ENCODE results near the gene MRPL39. TPM values are rescaled to one million over a fixed set of nuclear protein-coding genes. Genes with fewer than 3 reads are reported as not detected.
A peak's percentile ranks its signal among the peaks of the same experiment; 100 is the strongest.

MRPL39 gene
- total and polyA plus RNA-seq, 2 donors (not counting 1 experiment from before 2014, with no cell fraction given): 10.1 to 19.7 TPM

- H3K4me1 Mint-ChIP-seq: peaks cover 60% of the 10 kb centered on the region
- Histone ChIP-seq H3K9ac (ENCODE audit: low read length) (peak overlapping the region; percentile 76), H3K4me3 (ENCODE audit: control extremely low read depth in 1 of 5, extremely low read depth in 1 of 5, insufficient read depth in 1 of 5, low read depth in 2 of 5, low read length in 4 of 5) (peak overlapping the region; percentile 61 to 86 (median 70)), H3K9me3 (ENCODE audit: control extremely low read depth in 1 of 3, control insufficient read depth in 2 of 3, insufficient read depth in 1 of 3, low read length in 2 of 3) (no peaks in the 10 kb centered on the region), H3K27ac (ENCODE audit: low read length in 2 of 2) (peak overlapping the region; percentile 78 to 83), H3K27me3 (replicated peaks in 1 of 4; ENCODE audit: control extremely low read depth in 1 of 4, control insufficient read depth in 3 of 4, insufficient read depth in 4 of 4, low read length in 3 of 4) (no peaks in the 10 kb centered on the region), H3K36me3 (replicated peaks in 1 of 2; ENCODE audit: control extremely low read depth in 1 of 2, control insufficient read depth in 1 of 2, extremely low read depth in 1 of 2, insufficient read depth in 2 of 2, low read length in 1 of 2) (peaks cover 0 to 3% of the 10 kb centered on the region in 2 experiments), H4K20me1 (ENCODE audit: control insufficient read depth, insufficient read depth, low read length, poor library complexity, severe bottlenecking) (no peaks in the 10 kb centered on the region), H2AFZ (ENCODE audit: insufficient read depth, low read depth, low read length, poor library complexity, severe bottlenecking) (peak overlapping the region; percentile 93), H3K4me1 (ENCODE audit: control insufficient read depth in 2 of 2, insufficient read depth in 2 of 2, low read length in 2 of 2) (peaks cover 34 to 42% of the 10 kb centered on the region in 2 donors), H3K79me2 (ENCODE audit: control insufficient read depth, insufficient read depth, low read length) (peaks cover 31% of the 10 kb centered on the region), H3K4me2 (replicated peaks; ENCODE audit: low read depth, low read length, poor library complexity, severe bottlenecking) (peak overlapping the region; percentile 79)
- TF ChIP-seq EZH2 (IDR thresholded peaks at IDR 0.05; ENCODE audit: borderline replicate concordance, insufficient read depth, low read depth, low read length, poor library complexity, severe bottlenecking) (no peak), CTCF (IDR thresholded peaks at IDR 0.05) (peak; percentile 3)
- peak; percentile 80 for DNase-seq
- no peaks in the 10 kb centered on the region for H3K9me3 Mint-ChIP-seq (ENCODE audit: insufficient read depth)
- ATAC-seq (ENCODE audit: low read depth): peak; percentile 69
- peak overlapping the region; percentile 98 for H3K27ac Mint-ChIP-seq
- intact Hi-C loops (cut with micrococcal nuclease): loop anchor here (1.0 to 10.0 kb wide), 5 partner anchors 11 to 387 kb away; partner anchors contain the start of genes ATP5PF, GABPA and MRPL39
- H3K27me3 Mint-ChIP-seq: no peaks in the 10 kb centered on the region
- ChIA-PET POLR2A (interaction anchor here (0.5 to 0.6 kb wide), 3 partner anchors 57 to 1174 kb away, joined by 3 to 6 read pairs (median 5); no protein-coding TSS in a partner anchor), CTCF (interaction anchor here (0.8 to 3.0 kb wide), 5 partner anchors 11 to 176 kb away, joined by 3 to 14 read pairs (median 5); no protein-coding TSS in a partner anchor)
- H3K4me3 Mint-ChIP-seq: peak overlapping the region; percentile 100
- WGBS (ENCODE audit: insufficient coverage): under 1% methylated on average over 56 of the region's 74 CpGs
Observed at GRCh38 chr21:25561668-25562641, 45.3 kb downstream of the MRPL39 start.

All from B cell (primary cell).